ENCODE results near the gene MYL11. TPM values are rescaled to one million over a fixed set of nuclear protein-coding genes. Genes with fewer than 3 reads are reported as not detected.

The MYL11 gene
- total and polyA plus RNA-seq, 4 donors, result 0.70 TPM; not detected in 3

- H3K4me3 ChIP-seq (ENCODE audit: low read depth in 1 of 3, low read length in 3 of 3), result no peak overlapping the region
- peaks cover 11 to 28% (median 20%) of the 10 kb centered on the region in 4 donors for H3K4me1 ChIP-seq (ENCODE audit: control insufficient read depth in 4 of 4, insufficient read depth in 4 of 4, low read length in 3 of 4)
- 91% methylated on average over 32 of the region's 32 CpGs for WGBS
- no peak for DNase-seq (ENCODE audit: low spot score)
- H3K9ac ChIP-seq (ENCODE audit: low read depth in 1 of 2, low read length in 2 of 2), result no peak overlapping the region
- no peaks in the 10 kb centered on the region for H3K27me3 ChIP-seq (ENCODE audit: control insufficient read depth in 4 of 4, insufficient read depth in 4 of 4, low read length in 3 of 4)
- no peaks in the 10 kb centered on the region for H3K9me3 ChIP-seq (ENCODE audit: control insufficient read depth in 4 of 4, low read length in 3 of 4)
- TF ChIP-seq SP1 (IDR thresholded peaks at IDR 0.05) (no peak), JUND (IDR thresholded peaks at IDR 0.05) (no peak), FOXA2 (IDR thresholded peaks at IDR 0.05) (no peak), CTCF (IDR thresholded peaks at IDR 0.05; ENCODE audit: low read depth, low read length, missing input control) (no peak), ZBTB33 (IDR thresholded peaks at IDR 0.05) (no peak), REST (IDR thresholded peaks at IDR 0.05) (no peak), ATF3 (IDR thresholded peaks at IDR 0.05) (no peak), NR2F2 (IDR thresholded peaks at IDR 0.05) (no peak), EGR1 (IDR thresholded peaks at IDR 0.05; ENCODE audit: low read depth in 2 of 2) (no peak), MAX (IDR thresholded peaks at IDR 0.05) (no peak), RXRA (IDR thresholded peaks at IDR 0.05) (no peak), HNF4G (IDR thresholded peaks at IDR 0.05) (no peak), YY1 (IDR thresholded peaks at IDR 0.05) (no peak), FOXA1 (IDR thresholded peaks at IDR 0.05) (no peak), RAD21 (IDR thresholded peaks at IDR 0.05) (no peak), HNF4A (conservative IDR thresholded peaks at IDR 0.05) (no peak), GABPA (IDR thresholded peaks at IDR 0.05 in 1 of 2, conservative IDR thresholded peaks at IDR 0.05 in 1 of 2) (no peak), TAF1 (conservative IDR thresholded peaks at IDR 0.05) (no peak)
- H3K36me3 ChIP-seq (ENCODE audit: control insufficient read depth in 4 of 4, insufficient read depth in 3 of 4, low read depth in 1 of 4, low read length in 3 of 4), result peaks cover 4 to 14% (median 6%) of the 10 kb centered on the region in 4 donors
- peak overlapping the region; percentile 14 to 60 for H3K27ac ChIP-seq (ENCODE audit: low read depth in 1 of 2, low read length in 2 of 2)
These were observed 31.7 kb upstream of the MYL11 start for GRCh38 chr16:30342751-30343490.

Data from liver (tissue), 9 donors.